NCI-H1092 (cell line): ENCODE data around the gene MED20.

Experiments used
- DNase-seq: peaks from one replicate; lab custom pipeline; 2025; lab: John Stamatoyannopoulos, UW

MED20 gene

DNA sequence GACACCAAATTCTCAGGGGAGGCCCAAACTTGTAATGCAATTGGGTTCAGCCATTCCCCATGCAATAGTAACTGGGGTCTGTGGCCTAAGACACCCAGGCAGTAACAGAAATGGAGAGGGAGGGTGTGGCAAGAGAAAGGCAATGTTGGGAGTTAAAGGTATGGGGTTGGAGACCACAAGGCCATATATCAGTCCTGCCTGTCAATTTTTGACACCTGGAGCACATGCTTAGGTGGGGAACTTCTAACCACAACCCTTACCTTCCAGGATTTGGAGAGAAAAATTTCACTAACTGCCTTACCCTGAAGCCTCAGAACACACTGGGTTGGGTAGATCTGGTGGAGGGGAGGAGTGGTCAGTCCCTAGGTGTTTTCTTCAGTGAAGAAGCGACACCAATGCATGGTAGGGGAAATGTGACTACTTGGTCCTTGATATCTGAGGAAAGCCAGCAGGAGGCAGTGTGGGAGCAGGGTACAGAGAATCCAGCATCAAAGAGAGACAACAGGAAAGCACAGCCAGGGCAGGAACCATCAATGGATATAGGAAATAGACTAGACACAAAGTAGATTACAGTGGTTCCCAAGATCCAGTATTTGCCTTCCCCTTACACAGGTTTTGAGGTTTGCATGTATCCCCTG, 18.9 kb downstream of the MED20 start:
- no peak for DNase-seq

DNA sequence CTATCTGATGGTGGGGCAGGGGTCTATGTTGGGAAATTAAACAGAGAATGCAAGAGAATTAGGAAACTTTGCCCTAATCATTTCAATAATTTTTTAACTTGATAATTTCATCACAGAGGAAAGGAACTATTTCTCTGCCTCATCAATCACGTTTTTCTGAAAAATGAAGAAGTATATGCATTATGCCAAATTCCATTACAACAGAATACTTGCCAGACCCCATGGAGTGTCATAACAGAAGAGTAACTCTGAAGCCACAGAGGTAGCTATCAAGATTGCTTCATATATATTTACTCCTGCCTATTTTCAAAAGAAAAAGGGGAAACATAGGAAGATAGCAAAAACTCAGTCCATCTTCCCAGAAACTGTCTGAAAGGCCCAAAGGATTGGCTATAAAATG, 20.1 kb downstream of the MED20 start:
- DNase-seq = no peak

DNA sequence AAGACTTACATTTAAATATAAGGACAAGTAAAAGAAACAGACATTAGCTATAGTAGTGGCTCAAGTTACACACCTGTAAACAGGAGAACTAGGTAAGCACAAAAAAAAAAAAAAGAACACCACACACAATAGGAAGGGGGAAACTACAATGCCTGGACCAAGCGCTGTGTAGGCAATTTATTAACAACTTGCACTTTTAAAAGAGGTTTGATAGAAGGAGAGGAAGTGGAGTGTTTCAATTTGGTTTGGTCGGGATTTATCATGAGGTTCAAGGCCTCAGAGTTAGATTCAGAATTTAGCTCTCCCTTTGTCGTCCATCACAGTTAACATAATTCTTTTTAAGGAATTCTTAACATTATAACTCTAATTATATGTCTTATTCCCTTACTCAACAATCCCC, 24.7 kb downstream of the MED20 start:
- DNase-seq = no peak

DNA sequence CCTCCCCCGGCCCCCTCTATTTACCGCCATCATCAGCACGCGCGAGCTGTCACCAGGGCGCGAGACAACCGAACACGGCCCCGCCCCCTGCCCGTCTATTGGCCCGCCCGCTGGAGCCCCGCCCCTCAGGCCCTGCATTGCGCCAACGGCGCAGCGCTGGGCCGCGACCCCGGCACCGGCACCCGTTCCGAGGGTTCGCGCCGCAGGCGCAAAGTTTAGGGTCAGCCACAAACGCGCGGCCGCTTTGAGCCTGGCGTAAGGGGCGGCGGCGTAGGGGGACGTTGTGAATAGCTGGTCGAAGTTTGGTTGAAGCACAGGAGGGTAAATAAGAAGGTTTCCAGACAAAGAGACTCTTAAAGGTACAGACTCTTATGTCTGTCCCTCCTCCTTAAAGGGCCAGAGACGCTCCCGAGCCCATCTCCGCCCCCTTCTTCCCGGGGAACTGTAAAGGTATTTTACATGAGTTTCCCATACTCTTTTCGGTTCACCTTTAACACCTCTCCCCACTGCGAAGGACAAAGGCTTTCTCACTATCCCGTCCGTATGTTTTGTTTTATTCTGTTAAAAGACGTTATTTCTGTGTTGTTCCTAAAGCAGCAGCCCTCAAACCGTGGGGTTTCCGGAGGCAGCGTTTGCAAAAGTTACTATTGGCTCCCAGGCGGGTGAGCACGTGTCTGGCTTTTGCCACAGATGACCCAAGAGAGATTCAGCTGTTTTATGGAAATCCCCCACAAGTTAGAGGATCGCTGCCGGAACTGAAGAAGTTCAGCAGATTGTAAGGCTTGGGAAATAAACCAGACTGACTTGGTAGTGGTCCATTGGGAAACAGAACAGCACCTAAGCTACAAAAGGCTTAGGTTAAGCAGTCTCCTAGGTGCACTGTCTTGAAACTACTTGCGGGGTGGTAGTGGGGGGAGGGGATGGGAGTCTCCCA, 25.4 kb downstream of the MED20 start, which contains the start of gene USP49:
Gene USP49 (minus strand): TSS at position 76 of the 934 bp plus-strand sequence. CDS start 88,392 bp downstream, outside the sequence.
- DNase-seq = peak; percentile 84

DNA sequence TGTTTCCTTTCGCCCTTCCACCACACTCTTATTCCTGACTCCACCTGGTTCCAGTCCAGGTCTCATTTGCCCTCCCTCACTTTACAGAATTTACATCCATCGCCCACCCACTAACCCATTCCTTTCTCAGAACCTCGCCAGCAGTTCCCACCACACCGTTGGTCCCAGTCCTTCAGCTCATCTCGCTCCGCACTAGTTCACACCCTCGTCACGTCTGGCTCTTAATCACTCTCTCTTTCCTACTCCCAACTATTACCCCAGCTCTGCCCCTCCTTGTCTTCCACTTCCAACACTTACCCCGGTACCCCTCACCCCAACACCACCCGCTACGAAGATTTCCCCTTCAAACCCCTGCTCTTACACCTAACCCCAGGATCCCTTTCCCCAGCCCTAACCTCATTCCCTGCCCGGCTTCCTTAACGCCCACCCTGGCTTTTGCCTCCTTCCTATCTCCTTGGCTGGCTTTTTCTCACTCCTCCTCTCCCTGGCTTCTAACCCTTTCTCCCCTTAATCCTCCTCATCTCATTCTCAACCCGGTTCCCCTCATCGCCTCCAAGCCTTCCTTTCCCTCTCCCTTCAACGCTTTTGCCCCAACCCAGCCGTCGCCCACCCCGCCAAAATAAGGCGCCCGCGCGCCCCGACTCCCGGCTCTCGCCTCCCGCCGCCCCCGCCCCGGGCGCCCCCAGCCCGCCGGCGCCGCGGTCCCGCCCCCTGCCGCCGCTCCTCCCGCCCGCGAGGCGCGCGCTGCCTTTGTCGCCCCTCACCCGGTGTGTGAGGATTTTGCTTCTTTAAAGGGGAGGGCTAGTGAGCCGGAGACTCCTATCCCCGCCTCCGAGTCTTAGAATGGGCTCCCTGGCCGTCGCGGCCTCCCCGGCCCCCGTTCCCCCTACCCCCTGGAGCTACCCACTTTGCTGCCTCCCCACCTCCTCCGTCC, 26.3 kb downstream of the MED20 start:
- no peak for DNase-seq

DNA sequence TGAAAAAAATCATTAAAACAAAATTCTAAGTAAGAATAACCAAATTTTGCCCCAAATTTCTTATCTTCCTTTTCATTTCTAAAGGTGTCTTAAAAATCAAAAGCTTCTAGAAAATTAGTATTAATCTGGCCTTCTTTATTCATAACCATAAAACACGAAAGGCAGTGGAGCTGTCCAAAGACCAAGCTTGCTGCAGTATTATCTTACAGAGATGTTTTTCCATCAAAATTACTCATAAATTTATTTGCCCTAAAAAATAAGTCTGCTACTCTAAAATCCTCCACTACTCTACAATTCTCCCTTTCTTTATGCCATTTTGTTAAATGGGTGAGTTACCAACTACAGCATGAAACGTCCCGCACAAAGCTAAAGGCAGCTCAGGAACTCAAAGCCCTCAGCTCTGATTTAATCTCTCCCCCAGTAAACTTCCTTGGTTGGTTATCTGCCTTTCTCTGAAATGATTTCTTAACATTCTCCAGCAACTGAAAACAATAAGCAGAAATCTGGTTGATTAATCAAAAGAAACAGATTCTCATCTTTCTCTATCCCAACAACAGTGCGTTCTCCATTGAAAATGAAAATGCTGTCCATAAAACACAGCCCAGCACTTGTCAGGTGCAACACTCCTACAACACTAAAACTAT, 27.9 kb downstream of the MED20 start:
- DNase-seq = no peak

DNA sequence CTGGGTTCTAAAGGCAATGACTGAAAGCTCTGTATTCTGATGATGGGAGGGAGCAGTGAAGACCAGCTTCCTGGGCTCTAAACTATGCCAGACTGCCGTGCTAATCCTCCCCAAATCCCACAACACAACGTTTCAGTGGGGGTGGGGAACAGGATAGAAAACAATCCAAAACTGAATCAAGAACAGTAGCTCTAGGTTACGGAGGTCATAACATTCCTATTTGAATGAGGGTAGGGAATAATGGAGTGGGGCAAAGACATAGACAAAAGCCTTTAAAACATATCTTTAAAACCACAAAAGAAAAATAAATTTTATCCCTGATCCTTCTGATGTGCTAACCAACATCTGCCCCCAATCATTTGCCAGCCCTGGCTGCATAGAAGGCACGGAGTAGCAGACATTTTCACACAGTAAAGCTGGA, 33.6 kb downstream of the MED20 start:
- DNase-seq = no peak

DNA sequence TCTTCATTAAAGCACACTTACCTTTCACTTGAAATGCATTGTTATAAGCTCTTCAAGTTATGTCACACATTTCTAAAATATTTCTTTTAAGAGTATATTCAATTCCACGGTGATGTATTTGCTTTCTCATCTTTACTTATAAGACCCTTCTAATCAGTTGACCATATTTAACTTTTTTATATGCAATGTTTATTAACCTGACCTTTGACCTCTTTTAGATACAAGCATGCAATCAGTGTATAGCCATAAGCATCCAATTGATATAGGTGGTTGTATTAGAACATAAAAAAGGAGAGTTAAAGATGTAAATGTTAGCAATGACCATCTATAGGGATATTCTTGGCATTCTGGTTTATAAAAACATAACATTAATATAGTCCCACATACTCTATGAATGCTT, 35.0 kb downstream of the MED20 start:
- no peak for DNase-seq

DNA sequence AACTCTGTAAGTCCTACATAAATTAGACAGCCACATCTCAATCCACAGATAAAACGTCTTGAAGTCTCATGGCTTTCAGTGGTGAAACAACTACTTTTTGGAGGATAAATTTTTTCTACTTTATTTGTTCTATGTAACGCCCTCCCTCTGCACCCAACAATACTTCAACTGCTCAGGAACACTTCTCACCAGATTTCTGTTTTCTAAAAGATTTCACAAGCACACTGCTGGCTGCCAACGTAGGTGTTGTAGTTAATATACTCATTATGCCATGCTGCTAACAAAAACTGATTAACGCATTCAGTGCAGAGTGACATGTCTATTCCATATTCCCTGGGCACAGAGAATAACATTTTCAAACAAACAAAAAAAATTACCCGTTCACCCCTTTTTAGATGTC, 36.0 kb downstream of the MED20 start:
- no peak for DNase-seq

DNA sequence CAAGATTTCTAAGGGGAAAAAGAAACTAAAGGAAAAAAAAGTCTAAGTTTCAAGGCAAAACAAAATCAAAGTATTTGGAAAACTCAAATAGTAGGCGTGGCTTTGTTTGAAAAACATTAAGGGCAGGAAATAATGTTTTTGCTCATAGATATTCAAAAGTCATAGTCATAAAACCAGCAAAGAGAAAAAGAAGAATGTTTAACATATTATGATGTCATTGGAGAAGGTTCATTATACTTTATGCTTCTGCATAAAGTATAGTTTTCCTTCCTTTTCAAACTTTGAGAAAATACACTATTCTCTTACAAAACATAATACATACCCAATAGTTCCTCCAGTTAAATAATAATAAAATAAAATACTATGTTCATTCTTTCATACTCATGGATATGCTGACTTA, 39.4 kb downstream of the MED20 start:
- DNase-seq = no peak

DNA sequence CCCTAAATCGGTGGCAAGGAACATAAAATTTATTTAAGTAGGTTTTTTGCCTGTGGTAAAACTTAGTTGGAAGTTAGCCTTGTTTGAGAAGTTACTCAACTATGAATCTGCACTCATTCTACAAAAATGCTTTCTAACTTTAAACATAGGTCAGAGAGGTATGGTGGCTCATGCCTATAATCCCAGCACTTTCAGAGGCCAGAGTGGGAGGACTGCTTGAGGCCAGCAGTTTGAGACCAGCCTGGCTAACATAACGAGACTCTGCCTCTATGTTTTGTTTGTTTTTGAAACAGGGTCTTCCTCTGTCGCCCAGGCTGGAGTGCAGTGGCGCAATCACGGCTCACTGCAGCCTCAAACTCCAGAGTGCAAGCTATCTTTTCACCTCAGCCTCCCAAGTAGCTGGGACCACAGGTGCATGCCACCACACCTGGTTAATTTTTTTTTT, 42.0 kb downstream of the MED20 start:
- no peak for DNase-seq

DNA sequence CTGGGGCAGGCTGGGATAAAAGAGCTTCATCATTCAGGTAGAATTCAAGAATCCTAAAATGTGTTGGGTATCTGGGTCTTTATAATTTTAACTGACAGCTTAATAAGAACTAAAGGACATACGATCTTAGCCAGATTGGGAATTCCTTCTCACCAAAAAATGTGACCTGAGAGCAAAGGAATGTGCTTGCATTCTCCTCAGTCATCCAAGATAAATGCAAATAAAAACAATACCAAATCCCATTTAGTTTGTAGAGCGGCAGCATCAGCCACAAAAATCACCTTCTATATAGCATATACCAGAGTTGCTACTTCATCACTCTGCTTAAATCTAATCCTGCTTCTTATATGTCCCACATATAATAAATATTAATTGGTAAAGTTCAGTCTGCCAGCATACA, 42.7 kb downstream of the MED20 start:
- DNase-seq = no peak

DNA sequence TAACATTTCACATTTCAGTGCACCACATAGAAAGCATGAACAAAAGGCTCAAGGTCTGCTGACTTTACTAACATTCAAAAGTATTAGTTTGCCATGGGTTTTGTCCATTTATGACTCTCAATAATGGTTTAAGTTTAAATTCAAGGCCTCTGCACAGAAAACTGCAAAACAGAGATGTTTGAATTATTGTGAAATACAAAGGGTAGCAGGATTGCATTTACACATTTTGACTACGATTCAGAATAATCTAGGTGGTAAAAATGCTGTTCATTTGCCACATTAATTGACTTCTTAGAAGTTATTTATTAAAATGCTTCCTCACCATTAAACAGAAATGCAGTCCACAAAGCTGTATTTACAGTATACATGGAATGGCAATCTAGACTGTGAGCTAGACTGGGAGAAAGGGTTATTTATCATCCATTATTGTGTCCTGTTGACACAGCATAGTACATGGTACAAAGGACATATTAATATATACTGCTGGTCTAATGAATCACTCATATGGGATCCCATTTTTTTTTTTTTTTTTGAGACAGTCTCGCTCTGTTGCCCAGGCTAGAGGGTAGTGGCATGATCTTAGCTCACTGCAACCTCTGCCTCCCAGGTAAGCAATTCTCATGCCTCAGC, 43.8 kb downstream of the MED20 start:
- DNase-seq = no peak

DNA sequence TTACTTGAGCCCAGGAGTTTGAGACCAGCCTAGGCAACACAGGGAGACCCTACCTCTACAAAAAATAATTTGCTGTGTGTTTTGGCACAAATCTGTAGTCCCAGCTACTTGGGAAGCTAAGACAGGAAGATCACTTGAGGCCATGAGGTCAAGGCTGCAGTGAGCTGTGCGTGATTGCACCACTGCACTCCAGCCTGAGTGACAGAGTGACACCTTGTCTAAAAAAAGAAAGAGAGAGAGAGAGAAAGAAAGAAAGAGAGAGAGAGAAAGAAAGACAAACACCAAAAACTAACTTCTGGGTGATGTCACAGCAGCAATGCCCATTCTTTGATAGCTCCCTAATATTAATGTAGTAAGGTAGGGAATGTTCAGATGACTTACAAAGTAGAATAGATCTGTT, 46.2 kb downstream of the MED20 start:
- no peak for DNase-seq

DNA sequence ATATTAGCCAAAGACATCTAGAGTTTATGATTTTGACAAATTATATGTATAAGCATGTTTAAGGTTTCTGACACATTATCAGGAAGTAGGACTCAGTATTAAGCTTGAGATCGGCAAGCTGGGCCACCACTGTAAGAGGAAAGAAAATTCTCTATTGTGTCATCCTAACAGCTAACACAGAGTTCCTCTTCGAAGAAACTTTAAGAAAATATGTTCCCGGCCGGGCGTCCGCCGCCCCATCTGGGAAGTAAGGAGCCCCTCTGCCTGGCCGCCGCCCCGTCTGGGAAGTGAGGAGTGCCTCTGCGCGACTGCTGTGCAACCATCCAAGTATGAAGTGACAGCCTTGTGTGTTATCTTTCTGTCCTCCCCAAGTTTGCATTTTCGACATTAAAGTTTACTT, 48.8 kb downstream of the MED20 start:
- DNase-seq = no peak

DNA sequence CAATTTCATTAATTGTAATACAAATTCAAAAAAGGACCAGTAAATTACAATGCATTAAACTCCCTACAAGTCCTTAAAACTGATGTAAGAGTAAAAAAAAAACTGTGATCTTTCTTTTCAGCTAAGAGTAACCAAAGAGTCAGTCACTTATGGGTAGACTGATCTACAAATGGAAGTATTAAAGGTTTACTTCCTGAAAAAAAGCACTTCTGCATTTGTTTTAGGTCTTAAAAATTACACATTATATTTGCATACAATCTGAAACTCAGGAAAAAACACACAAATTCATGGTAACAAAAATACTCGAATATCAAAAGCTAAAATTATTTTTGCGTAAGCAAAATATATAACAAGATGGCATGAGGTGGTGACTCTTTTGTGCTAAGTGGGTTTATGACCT, 49.2 kb downstream of the MED20 start:
- no peak for DNase-seq

DNA sequence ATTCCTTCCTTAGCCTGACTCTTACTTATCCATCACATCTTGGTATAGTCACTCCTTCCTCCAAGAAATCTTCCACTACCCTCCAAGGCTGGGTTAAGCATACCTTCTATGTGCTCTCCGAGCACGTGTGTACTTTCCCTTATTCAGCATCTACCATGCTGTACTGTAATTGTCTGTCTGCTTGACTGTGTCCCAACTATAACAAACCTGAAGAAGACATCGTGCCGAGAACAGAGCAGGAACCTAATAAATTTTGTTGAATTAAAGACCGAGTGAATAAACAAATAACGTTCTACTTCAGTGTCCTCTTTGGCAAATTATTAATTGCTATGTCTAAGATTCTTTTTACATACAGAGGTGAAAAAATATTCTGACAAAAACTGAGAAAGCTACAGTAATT, 61.6 kb downstream of the MED20 start:
- no peak for DNase-seq

DNA sequence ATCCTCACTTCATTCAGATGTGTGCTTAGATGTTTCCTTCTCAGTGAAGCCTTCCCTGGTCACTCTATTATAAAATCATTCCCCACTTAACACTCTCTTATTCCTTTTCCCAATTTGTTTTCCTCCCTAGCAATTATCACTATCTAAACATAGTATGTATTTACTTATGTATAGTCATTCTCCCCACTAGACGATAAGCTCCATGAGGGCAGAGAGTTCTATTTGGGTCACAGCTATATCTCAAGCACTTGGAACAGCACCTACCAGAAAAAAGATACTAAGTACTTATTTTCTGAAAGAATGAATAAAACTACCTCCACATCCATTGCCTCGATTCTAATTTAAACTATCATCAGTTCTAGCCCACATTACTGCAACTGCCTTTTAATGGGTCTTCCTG, 62.2 kb downstream of the MED20 start:
- no peak for DNase-seq
